NK-92 (cell line): ENCODE measurements around the gene PDXP.
"Not testable (repeated sequence)": the region's sequence is repeated elsewhere in the genome, so short reads cannot be mapped to it uniquely, and the experiment has no call there.

ENCODE experiments used
- DNase-seq: peaks from one replicate; lab custom pipeline; 2025; ENCODE audit not compliant: unreplicated experiment; lab: John Stamatoyannopoulos, UW

Gene PDXP

GRCh38 chr22:37643225-37643847, 15.2 kb upstream of the PDXP start:
- no peak for DNase-seq

GRCh38 chr22:37647317-37647716, 11.2 kb upstream of the PDXP start:
- DNase-seq: no peak

GRCh38 chr22:37647928-37648327, 10.6 kb upstream of the PDXP start:
- DNase-seq: no peak

GRCh38 chr22:37650463-37651136, 7.9 kb upstream of the PDXP start:
- DNase-seq: no peak

- no peak for DNase-seq
Measured at GRCh38 chr22:37654563-37655251, 3.8 kb upstream of the PDXP start.

GRCh38 chr22:37655252-37655563, 3.3 kb upstream of the PDXP start:
- DNase-seq: no peak

GRCh38 chr22:37656583-37656982, 1.9 kb upstream of the PDXP start:
- DNase-seq: not testable (repeated sequence)

GRCh38 chr22:37657590-37658132, 862 bp upstream of the PDXP start:
- DNase-seq: no peak

- DNase-seq: no peak
Measured at GRCh38 chr22:37659066-37659896, 758 bp downstream of the PDXP start.

GRCh38 chr22:37659897-37660708, 1.6 kb downstream of the PDXP start:
- no peak for DNase-seq

- DNase-seq: no peak
Measured at GRCh38 chr22:37660709-37661045, 2.2 kb downstream of the PDXP start.

- no peak for DNase-seq
Measured at GRCh38 chr22:37661160-37661924, 2.8 kb downstream of the PDXP start.

- no peak for DNase-seq
Measured at GRCh38 chr22:37662039-37662438, 3.5 kb downstream of the PDXP start.

GRCh38 chr22:37663521-37664140, 5.1 kb downstream of the PDXP start:
- no peak for DNase-seq

GRCh38 chr22:37664249-37665101, 6.0 kb downstream of the PDXP start:
- DNase-seq: no peak

- DNase-seq: no peak
Measured at GRCh38 chr22:37665487-37665886, 7.0 kb downstream of the PDXP start.

GRCh38 chr22:37669586-37669985, 11.1 kb downstream of the PDXP start:
- no peak for DNase-seq

- no peak for DNase-seq
Measured at GRCh38 chr22:37672206-37672919, 13.8 kb downstream of the PDXP start.
